NCI-H1048 (cell line): ENCODE results near the gene NFIA.

ENCODE experiments used
- DNase-seq: peaks from one replicate; lab custom pipeline; 2025; lab: John Stamatoyannopoulos, UW

Gene NFIA

DNA sequence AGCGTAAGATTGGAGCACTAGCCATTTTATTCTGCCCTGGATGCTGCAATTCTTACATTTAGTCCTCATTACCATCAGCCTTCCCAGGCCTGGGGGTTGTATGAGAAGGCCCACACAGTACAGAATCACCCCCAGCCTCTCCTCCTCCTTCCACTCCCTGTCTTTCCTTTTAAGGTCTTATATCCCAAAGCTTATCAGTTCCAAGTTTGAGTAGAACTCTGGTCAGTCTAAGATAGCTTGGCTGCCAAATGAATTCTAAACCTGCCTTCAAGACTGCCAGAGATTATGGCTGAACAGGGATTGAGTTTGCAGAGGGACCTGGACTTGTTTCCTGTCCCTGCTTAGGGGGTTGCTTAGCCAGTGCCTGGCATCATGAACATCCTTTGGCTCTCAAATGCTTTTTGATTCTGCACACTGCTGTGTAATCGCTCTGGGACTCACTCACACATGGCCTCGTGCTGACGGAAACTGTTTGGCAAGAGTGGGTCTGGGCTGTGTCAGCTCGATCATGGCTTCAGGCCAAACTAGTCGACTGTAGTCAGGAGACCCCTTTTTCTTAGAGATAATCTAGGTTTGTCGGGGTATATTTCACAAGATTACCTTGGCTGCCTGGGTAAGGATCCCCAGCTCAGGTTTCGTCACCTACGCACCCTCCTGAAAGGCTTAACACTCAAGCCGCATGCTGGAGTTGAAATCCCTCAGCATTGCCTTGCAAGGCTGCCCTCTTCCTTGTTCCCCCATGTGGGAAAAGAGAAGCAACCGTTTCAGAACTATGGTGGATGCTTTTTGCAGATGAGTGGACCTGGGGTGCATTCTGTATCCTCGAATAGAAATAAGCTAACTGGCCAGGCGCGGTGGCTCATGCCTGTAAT lies 252.6 kb downstream of the NFIA start:
- no peak for DNase-seq

DNA sequence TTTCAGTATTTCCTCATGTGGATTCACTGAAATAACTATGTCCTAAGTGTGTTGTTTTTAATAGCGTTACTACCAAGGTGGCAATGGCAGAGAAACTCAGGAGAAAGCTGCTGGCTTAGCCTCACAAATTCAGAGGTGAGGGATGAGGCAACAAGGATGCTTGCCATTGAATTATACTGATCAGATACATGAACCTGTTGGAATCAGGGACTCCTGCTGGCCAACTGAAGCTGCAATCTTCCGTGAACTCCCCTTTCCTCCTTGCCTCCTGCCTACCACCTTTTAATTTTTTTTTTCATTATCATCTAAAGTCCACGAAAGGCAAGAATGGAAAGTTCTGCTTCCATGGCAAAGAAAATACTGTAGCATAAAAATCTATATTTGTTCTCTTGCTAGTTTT lies 254.7 kb downstream of the NFIA start:
- no peak for DNase-seq

DNA sequence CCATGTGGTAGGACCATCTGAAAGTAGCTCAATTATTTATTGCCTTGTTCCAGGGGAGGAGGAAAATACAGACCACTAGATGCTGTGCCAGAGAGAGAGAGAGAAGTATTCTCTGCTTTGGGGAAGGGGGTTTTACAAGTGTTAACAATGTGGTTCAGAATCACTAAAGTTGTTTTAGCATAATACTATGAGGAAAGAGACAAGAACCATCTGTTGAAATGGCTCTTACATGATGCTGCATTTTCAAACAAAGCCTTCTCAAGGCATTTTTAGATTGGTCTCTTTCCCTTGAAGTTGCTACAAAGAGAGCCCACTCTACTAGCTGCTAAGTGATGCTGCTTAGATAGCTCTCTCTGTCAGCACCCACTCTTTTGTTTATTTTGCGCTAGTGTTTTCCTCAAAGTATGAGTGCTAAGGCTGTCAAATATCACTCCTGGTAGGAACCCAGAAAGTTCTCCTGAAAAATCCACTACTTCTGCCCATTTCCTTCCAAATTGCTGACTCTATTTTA lies 255.1 kb downstream of the NFIA start:
- DNase-seq, result no peak

DNA sequence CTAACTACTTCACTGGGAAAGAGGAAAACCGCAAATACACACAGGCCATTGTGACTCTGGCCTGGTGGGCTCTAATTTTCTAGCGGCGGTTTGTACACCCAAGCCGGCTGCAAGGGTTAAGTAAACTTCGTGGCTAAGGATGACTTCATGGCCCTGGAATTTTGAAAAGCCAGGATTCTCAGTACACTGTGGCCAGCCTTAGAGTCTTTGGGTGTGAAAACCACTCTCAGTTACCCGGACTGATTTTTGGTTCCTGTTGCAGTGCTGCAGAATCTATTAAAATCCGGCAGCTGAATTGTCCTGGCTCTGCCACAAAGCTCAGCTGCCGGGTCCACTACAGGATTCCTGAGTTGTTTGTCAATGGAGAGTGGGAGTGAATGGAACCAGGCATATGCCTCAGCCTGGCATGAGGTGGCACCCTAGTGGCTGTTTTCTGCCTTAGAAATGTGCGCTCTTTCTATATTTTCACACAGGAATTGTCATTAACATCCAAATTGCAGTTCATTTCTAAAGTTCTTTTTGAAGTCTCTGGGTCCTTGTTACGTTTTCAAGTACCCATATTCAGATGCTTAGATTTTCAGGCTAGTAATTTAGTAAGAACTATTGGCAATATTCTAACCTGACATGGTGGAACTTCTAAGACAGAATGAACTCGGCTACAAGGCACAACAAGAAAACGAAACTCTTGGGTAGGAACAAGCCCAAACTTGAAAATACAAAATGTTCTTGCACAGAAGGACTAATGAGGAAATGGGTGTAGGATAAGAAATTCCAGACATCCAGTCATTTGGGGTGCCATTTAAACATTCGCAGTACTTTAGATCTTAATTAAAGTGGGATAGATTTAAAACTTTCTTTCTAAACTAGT lies 255.9 kb downstream of the NFIA start:
- DNase-seq, result no peak

DNA sequence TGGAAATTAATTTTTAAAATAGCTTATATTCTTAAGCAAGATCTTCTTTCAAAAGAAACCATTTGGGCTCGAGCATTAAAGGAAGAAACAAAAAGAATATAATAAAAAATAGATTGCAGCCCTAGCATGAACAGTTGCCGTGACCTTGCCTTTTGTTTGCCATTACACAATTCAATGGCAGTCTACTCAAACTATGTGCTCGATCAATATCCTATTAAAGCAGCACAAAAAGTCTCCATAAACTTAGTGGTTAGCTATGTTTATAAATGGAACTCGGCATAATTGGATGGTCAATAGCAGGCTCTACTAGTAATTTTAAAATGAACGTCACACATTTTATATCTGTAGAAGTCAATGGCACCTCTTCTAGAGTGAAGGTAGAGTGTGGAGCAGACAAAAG lies 256.5 kb downstream of the NFIA start:
- no peak for DNase-seq

DNA sequence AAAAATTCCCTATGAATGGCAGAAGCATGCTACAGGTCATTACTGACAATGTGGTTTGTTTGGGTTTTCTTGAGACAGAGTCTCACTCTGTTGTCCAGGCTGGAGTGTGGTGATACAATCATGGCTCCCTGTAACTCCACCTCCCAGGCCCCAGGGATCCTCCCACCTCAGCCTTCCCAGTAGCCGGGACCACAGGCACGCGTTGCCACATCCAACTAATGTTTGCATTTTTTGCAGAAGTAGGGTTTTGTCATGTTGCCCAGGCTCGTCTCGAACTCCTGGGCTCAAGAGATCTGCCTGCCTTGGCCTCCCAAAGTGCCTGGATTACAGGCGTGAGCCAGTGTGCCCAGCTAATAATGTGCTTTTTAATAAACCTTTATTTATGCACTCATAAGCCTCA lies 259.1 kb downstream of the NFIA start:
- DNase-seq, result no peak

DNA sequence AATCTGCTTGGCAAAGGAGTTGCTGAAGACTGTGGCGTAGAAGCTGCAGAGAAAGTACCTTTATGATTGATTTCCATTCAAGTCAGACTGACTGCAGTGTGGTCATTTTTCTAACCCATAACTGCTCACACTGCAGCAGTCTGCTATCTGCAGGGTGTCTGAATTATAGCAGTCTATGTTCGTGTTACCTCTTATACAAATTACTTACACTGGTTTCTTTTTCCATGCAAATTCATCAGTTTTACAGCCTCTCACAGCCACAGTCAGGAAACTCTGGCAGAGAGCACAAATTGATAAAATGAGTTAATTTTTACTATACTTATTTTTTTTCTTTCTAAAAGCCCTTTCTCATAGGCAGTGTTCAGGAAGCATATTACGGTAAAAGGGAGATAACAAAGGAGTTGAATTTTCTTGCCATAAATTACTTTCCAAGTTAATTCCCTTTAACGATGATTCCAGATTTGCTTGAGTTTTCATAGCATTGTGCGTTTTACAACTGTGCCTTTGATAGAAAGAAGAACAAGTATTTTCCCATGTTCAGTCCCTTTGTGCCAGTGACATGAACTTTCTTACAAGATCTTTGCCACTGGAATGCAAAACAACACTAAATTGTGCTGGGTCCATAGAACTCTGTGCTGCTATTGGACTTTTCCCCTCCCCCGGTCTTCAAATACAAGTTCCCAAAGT lies 261.5 kb downstream of the NFIA start:
- DNase-seq, result no peak

DNA sequence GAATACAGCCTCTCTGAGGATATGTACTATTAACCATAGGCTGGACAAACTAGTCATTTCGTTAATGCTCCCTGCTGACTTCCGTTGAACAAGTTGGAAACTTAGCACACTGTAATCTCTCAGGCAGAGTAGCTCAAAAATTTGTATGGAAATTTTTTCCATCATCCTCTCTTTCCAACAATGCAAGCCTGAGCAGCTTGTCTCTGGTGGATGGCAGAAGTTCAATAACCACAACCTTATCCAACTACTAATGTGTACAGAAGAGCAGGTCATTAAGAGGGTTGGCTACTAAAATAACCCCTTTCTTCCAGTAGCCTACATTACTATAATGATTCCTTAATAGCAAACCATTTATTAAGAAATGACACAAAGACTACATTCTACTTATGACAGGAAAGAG lies 262.3 kb downstream of the NFIA start:
- DNase-seq, result no peak

DNA sequence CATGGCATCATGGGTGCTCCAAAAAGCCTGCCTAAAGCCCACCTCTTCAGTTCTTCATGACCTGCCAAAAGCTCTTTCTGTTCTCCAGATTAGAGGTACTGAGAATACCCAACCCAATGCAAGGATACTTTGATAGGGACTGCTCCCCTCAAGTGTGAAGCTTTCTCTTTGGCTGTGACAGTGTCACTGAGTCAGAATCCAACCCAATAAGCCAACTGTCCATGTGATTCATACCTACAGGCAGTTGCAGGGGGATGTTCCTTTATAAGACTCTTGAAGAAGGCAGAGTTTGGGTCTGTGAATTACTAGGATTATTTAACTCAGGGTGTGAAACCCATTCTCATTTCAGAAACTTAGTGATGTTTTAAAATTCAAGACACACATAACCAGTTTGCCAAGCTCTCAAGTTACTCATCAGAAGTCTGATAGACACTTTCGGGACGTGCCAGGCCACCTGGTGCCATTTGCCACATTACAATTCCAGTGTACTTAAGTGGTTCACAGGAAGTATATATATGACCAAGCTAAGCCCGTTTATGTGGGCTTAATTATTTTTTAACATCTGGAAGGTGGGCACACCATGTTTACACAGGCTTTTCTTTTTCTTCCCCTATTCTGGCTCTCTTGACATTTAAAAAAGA lies 265.8 kb downstream of the NFIA start:
- DNase-seq, result no peak

DNA sequence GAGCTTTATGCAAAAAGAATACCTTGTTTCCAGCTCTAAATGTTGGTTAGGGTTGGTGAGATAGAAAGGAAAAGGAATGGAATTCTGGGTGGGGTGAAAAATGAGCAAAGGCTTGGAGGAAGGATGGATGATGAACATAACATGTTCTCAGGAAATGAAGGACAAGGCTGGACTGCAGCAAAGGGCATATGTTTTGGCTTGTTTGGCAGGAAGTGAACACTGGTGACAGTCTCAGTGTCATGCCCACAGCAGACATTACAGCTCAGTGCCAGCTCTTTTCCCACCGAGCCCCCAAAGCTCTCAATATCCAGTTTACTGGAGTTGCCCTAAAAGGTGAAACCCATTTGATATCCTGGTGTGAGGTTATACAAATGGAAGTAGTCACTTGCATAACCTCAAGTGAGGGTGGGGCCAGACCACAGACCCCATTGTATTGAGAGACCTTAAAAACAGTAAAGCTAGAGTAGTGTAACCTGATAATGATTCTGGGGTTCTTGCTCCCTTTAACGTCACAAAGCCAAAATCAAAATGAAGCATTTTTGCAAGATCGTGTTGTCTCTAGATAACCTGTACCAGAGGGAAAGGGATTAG lies 270.6 kb downstream of the NFIA start:
- no peak for DNase-seq

DNA sequence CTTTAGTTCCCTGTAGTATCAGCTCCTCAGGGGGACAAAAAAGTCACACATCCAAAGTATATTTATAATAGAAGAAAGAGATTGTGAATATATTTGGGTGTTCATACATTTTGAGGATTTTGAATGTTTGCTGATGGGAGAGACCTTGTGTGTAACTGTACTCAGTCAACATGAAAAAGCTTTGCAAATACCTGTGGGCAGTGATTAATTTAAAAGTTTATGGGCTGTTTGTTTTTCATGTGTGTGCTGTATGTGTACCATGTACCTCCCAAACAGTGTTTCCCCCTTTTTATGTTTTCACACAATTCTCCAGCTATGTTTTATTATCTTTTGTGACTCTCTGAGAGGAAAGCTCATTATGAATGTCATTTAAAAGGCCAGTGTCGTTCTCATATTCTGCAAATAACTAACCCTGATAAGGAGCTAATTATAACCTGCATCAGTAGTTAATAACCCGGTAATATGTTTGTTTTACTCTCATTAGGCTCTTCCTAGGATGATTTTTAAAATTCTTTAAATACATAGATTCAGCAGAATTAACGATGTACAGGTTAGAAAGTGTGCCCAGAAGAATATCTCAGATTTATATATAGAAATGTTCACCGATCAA lies 271.5 kb downstream of the NFIA start:
- no peak for DNase-seq

DNA sequence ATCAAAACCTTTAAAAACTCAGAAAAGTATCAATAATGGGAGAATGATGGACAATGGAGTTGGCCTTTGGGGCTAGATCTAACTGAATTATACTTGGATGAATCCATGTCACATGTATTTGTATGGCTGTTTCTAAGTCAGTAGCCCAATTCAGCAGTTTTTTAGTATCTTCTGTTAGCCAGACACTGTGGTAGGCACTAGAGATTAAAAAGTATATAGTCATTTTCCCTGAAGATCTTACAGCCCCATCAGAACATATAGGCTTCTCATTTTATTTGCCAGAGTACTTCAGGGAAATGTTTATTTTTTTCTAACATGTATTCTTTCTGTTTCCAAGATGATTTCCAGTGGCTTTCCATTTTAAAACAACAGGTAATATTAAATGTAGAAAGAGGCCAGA lies 273.7 kb downstream of the NFIA start:
- DNase-seq, result no peak

DNA sequence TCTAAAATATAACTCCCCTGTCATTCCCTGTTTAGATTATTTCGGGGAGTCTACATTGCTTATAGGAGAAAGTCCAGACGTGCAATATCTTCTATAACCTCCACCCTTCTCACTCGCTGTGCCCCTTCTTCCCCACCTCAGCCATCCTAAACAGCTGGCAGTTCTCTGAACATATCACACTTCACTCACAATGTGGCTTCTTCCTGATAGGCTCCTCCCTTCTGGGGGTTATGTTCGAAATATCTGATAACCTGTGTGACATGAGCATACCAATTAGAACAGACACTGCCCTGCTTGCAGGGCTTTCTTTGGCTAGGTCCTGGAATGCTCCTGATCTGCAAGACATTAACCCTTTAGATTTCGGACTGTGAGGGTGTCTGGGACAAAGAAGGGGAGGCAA lies 274.6 kb downstream of the NFIA start:
- DNase-seq, result no peak

DNA sequence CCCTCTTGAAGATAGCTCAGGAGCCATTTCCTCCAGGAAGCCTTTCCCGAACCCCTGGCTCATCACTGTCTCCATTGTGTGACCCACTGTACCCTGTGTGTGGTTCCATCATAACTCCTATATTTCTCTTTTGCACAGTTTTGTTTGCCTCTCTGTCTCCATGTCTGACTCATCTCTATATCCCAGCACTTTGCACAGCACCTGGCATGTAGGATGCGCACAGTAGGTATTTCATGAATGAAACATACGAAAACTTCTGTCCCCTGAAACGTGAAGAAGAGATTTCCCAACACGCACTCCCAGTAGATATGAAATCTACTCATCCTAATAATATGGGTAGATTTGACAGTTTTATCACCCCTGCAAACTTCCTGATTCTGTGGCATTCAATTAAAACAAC lies 275.2 kb downstream of the NFIA start:
- DNase-seq, result no peak

DNA sequence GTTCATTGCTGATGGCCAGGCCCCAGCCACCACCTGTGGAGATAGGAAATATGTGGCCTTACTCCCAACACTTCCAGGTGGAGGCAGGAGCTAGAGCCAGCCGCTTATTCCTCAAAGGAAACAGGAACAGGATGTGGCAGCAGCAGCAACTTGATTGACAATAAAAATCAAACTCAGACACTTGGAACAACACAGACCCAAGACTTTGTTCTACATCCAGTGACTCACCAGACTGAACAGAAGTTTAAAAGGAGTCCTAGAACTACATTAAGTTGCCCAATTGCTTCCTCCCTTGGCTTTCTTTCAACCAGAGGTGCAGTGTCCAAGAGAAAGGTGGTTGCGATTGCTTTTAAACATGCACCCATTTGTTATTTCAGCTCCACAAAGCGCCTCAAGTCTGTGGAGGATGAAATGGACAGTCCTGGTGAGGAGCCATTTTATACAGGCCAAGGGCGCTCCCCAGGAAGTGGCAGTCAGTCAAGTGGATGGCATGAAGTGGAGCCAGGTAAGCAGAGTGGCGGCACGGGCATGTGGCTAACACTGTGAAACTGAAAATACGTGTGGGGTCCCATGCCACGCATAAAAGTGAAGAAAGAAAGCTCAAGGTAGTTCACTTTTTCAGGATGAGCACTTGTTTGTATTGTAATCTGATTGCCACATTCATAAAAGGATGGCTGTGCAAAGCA lies 276.6 kb downstream of the NFIA start:
- no peak for DNase-seq

DNA sequence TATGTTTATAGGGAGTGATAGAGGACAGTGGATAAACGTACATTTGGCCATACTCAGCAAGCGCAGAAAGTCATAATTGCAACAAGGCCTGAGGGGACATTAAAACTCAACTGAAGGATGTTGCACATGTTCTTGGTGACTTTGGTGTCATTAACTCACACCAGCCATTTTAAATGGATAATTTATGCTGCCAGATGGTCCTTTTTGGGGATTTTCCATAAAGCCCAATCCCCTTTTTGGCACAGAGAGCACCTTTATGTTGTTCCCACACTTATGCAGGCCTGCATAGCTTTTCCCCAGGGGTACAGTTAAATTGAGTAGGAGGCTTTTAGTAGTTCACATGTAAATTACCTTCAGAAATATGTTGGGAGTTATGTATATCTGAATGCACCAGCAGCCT lies 279.6 kb downstream of the NFIA start:
- DNase-seq, result no peak

DNA sequence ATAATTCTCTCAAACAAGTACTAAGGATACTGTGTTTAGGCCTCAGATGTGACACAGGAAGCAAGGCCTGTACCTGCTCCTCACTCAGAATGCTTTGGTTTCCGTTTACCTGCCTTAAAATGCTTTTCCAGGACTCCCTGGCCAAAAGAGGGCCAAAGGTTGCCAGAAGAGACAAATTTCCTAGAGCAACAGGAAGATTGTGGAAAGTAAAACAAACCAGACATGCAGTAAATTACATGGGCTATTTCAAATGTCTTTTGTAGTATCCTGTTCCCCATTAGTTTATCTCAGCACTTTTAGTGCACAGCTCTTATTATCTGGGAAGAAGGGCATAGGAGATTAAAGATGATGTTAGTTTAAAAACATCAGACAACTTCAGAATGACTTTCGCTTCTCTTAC lies 280.0 kb downstream of the NFIA start:
- no peak for DNase-seq

DNA sequence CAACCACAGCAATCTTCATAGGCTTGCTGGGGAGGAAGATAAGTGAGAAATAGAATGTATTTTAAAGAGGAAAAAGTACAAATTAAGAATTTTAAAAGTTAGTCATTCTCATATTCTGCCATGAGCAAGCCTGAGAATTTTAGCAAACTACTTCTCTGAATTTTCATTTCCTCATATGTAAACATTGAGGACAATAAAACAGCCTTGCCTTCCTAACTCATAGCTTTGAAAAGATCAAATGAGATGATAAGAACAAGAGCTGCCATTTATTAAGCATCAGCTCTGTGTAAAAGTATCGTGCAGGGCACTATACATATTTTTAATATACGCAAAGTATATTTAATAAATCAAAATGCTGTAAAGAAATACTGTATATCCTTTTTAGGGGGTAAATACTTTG lies 286.0 kb downstream of the NFIA start:
- no peak for DNase-seq

DNA sequence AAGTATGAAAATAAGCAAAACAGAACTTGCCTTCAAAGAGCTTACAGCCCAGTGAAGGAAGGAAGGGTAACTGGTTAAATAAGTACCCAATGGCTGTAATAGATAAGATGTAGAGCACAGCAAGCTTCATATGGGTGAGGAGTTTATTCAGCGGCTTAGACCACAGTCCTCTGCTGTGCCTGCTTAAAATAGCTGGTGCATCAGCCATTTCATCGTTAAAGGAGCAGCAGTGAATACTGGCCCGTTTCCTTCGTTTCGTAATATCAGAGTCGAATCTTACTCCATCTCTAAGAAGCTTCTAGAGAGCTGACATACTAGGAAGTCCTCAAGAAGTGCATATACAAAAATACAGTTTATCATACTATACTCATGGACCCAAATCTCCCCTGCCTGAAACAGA lies 286.5 kb downstream of the NFIA start:
- no peak for DNase-seq

DNA sequence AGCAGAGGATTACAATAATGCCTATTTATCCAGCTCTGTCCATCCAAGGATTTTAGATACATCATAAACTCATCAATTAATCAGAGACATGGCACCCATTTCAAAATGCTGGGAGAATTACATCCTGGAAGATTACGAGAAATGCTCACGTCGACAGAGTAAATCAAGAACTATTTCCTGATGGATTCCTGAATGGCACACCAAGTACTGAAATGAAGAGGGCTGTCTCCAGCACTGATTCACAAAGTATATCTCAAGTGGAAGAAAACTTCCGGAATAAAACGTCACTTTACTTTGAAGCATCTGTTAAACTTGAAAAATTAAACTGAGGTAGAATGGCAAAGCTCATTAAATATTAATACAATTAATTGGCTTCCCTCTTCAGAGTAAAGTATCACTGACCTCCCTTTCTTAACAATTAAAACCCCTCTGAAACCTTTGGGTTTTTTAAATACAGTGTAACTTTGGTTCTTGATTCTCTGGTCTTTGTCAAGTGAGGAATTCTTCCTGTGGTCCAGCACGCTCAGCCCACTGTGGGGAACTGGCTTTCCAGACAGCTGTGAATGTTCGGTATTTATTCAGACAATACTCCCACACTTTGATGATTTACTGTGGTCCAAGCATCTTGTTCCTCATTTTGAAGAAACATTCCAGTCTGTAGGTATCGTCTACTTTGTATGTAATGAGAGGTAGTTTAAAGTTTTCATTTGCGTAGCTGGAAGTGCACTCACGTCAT lies 288.0 kb downstream of the NFIA start:
- DNase-seq, result no peak
